Adrenal gland (tissue), 5 donors: ENCODE measurements around the gene FHAD1.

Experiments used
- POLR2A ChIP-seq, 2 donors: fragments of 450-650 bp; IDR thresholded peaks; one replicate each; pipeline ENCODE4 v1.6.1; 2017; ENCODE audit warnings: antibody characterized with exemption in 2 of 2, mild to moderate bottlenecking in 2 of 2, moderate library complexity in 1 of 2
- TF ChIP-seq, protein P1 (sequence below), 6 experiments: fragments of 450-650 bp in 4 of 6; fragments of 200-600 bp in 2 of 6; sonication (generic) in 1 of 6; IDR thresholded peaks; 1 replicate in 5 of 6; 2 replicates in 1 of 6; pipeline versions ENCODE4 v1.5.1 to v1.8.0; 2016 to 2021; ENCODE audit warnings: antibody characterized with exemption in 6 of 6, mild to moderate bottlenecking in 2 of 6, moderate library complexity in 1 of 6
- donor health status: DM: no; HTN: no; CAD: no.

DNA sequence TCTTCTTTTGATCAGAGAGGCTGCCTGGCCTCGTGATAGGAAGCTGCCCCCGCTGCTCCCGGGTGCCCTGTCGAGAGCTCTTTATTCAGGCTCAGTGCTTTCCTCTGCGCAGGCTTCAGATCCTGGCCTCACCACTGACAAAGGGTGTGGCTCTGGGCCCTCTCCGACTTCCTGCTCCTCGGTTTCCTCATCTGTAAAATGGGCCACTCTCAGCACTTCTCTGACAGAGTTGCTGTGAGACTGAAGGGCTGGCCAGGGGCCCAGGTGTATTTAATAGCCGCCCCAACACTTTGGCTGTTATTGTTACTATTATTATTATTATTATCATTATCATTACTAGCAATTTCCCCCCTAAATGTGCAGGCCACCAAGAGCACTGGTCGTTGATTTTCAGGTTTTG lies 101.6 kb downstream of the FHAD1 start:
- no peak for TF ChIP-seq POLR2A (IDR thresholded peaks at IDR 0.05)
- TF ChIP-seq, protein P1, sequence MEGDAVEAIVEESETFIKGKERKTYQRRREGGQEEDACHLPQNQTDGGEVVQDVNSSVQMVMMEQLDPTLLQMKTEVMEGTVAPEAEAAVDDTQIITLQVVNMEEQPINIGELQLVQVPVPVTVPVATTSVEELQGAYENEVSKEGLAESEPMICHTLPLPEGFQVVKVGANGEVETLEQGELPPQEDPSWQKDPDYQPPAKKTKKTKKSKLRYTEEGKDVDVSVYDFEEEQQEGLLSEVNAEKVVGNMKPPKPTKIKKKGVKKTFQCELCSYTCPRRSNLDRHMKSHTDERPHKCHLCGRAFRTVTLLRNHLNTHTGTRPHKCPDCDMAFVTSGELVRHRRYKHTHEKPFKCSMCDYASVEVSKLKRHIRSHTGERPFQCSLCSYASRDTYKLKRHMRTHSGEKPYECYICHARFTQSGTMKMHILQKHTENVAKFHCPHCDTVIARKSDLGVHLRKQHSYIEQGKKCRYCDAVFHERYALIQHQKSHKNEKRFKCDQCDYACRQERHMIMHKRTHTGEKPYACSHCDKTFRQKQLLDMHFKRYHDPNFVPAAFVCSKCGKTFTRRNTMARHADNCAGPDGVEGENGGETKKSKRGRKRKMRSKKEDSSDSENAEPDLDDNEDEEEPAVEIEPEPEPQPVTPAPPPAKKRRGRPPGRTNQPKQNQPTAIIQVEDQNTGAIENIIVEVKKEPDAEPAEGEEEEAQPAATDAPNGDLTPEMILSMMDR (IDR thresholded peaks at IDR 0.05) = no peak
